Testis (tissue), 5 donors: ENCODE results near the gene MCL1. TPM values are rescaled to one million over a fixed set of nuclear protein-coding genes. Genes with fewer than 3 reads are reported as not detected.
"Not testable (repeated sequence)": the region's sequence is repeated elsewhere in the genome, so short reads cannot be mapped to it uniquely, and the experiment has no call there.

ENCODE experiments used
- DNase-seq: peaks from one replicate; pipeline ENCODE4 v3.0.0-alpha.2; 2019
- H3K27ac ChIP-seq, 2 donors: fragments of 200-600 bp; sonication (generic); one replicate each; pipeline ENCODE4 v1.5.1; 2019
- H3K27me3 ChIP-seq: fragments of 200-600 bp; sonication (generic); one replicate; pipeline ENCODE4 v1.5.1; 2019
- H3K36me3 ChIP-seq: fragments of 200-600 bp; sonication (generic); one replicate; pipeline ENCODE4 v1.5.1; 2017; ENCODE audit warnings: low read depth; ENCODE audit errors: missing control alignments
- H3K4me1 ChIP-seq: fragments of 200-600 bp; sonication (generic); one replicate; pipeline ENCODE4 v1.5.1; 2019
- H3K4me3 ChIP-seq, 2 donors: fragments of 200-600 bp; sonication (generic); one replicate each; pipeline ENCODE4 v1.5.1; 2017 to 2019
- H3K9me3 ChIP-seq: fragments of 200-600 bp; sonication (generic); one replicate; pipeline ENCODE4 v1.5.1; 2017
- POLR2A ChIP-seq: fragments of 450-650 bp; IDR thresholded peaks from one replicate; pipeline ENCODE4 v1.6.1; 2017; ENCODE audit warnings: antibody characterized with exemption, mild to moderate bottlenecking, moderate library complexity
- WGBS, 2 donors: methylation state at CpG; one replicate each; pipeline ENCODE4 v1.1.5; 2018; 5-methylcytosine and 5-hydroxymethylcytosine counted together
- intact Hi-C: fragments of 100-400 bp; cut with DNase I; formaldehyde crosslinking; loops from one replicate; pipeline ENCODE4 v1.15.1; 2023; ENCODE audit warnings: low total_unique reads
- long read RNA-seq, 2 donors: transcript quantifications; one replicate each; lab custom pipeline, GENCODE V29; 2026
- polyA plus RNA-seq: library from polyadenylated mRNA; stranded (reverse); fragments of 350-450 nt; fragmentation: Illumina TruSeq; extraction: RNeasy Lipid Tissue Mini Kit (QIAGEN cat#74804); gene quantifications from one replicate; pipeline ENCODE4 v1.2.3, GENCODE V29; 2014; ENCODE audit warnings: low read depth, low replicate concordance; ENCODE audit not compliant: insufficient read depth
- total RNA-seq, 2 donors: library from RNA; depleted of rRNA; stranded (reverse); fragments of >200 nt; gene quantifications; one replicate each; pipeline ENCODE4 v1.2.3, GENCODE V29; 2016
- TF ChIP-seq, protein P1 (sequence below), 3 experiments: fragments of 450-650 bp in 2 of 3; fragments of 200-600 bp in 1 of 3; sonication (generic) in 1 of 3; IDR thresholded peaks; one replicate each; pipeline ENCODE4 v1.5.1; 2016 to 2019; ENCODE audit warnings: antibody characterized with exemption in 3 of 3, mild to moderate bottlenecking in 2 of 3, moderate library complexity in 1 of 3

MCL1 gene
- 100 to 1,000 TPM in 1 of 2 donors, 10 to 100 TPM in 1; 94.1 to 111 TPM for total RNA-seq
- polyA plus RNA-seq: 112 TPM
- long read RNA-seq, donor 1, transcript MCL1-202 (3 exons, 3,932 nt): major isoform, 26 of 33 reads
- long read RNA-seq, donor 1, partial matches to known transcripts: 0 of 33 reads
- long read RNA-seq, donor 1, other reads (novel, unspliced or antisense): 0 of 33 reads
- long read RNA-seq, donor 2, transcript MCL1-202 (3 exons, 3,932 nt): major isoform, 20 of 23 reads
- long read RNA-seq, donor 2, partial matches to known transcripts: 0 of 23 reads
- long read RNA-seq, donor 2, other reads (novel, unspliced or antisense): 0 of 23 reads

GRCh38 chr1:150579110-150579944 lies at the start of gene MCL1:
TSS of gene MCL1 (minus strand) at chr1:150579610. CDS start at chr1:150579530, 80 bp downstream.
- 0% methylated on average over 6 to 93 of the region's 94 CpGs for WGBS, 2 donors
- intact Hi-C loops: no loop called here
- DNase-seq: peak; percentile 95
- Histone ChIP-seq H3K9me3 (no peaks in the 10 kb centered on the region), H3K4me3 (peak within 1 kb of the TSS; percentile 92 to 100), H3K36me3 (no peaks in the 10 kb centered on the region), H3K27me3 (no peaks in the 10 kb centered on the region), H3K27ac (peak within 1 kb of the TSS; percentile 100), H3K4me1 (peaks cover 25% of the 10 kb centered on the region)
- TF ChIP-seq POLR2A: peak; percentile 62
- TF ChIP-seq, protein P1, sequence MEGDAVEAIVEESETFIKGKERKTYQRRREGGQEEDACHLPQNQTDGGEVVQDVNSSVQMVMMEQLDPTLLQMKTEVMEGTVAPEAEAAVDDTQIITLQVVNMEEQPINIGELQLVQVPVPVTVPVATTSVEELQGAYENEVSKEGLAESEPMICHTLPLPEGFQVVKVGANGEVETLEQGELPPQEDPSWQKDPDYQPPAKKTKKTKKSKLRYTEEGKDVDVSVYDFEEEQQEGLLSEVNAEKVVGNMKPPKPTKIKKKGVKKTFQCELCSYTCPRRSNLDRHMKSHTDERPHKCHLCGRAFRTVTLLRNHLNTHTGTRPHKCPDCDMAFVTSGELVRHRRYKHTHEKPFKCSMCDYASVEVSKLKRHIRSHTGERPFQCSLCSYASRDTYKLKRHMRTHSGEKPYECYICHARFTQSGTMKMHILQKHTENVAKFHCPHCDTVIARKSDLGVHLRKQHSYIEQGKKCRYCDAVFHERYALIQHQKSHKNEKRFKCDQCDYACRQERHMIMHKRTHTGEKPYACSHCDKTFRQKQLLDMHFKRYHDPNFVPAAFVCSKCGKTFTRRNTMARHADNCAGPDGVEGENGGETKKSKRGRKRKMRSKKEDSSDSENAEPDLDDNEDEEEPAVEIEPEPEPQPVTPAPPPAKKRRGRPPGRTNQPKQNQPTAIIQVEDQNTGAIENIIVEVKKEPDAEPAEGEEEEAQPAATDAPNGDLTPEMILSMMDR (IDR thresholded peaks at IDR 0.05): peak in 1 of 3 experiments; percentile 26

DNA sequence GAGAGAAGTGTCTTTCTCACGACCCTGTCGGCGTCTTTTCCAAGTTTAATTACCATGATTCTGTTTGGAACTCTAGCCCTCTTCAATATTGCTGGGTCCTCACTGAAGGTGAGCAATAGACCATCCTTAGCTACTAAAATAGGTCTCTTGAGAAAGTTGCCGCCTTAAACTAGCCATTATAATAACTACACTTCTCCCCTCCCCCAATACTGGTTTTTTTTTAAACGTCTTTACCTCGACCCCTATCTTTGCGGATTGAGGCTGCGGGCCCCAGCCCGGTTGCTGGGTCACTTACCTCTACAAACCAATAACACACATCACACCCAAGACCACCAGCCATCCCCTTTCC lies 49.3 kb upstream of the MCL1 start:
- DNase-seq: no peak
- intact Hi-C loops: no loop called here
- H3K4me3 ChIP-seq: peak overlapping the region; percentile 82 to 89
- H3K4me1 ChIP-seq: peaks cover 17% of the 10 kb centered on the region
- TF ChIP-seq POLR2A: no peak
- TF ChIP-seq, protein P1 (IDR thresholded peaks at IDR 0.05): no peak
- peak overlapping the region; percentile 99 to 100 for H3K27ac ChIP-seq
- H3K36me3 ChIP-seq: no peaks in the 10 kb centered on the region
- WGBS, 2 donors: 1 to 3% methylated on average over 9 of the region's 9 CpGs
- no peaks in the 10 kb centered on the region for H3K9me3 ChIP-seq
- H3K27me3 ChIP-seq: no peaks in the 10 kb centered on the region

DNA sequence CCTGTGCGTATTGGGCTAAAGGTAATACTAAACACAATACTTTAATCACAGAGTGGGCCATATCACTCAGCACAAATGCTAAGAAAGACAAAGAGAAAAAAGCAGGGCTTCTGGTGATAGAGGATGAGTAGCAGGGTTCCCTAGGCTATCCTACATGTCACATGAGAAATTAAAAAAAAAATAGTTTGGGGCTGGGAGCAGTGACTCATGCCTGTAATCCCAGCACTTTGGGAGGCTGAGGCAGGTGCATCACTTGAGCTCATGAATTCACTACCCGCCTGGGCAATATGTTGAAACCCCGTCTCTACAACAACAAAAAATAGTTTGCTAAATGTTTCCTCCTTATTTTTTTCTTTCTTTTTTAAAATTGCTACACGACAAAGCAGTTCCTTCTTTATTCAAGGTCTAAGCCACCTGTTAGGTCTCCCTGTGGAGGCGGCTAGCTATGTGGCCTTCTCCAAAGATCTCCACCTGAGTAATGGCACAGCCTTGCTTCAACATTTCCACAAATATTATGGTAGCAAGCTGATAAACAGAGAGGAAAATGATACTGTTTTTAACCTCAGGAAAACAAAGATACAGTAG lies 48.5 kb upstream of the MCL1 start:
- no peaks in the 10 kb centered on the region for H3K27me3 ChIP-seq
- TF ChIP-seq, protein P1 (IDR thresholded peaks at IDR 0.05): no peak
- TF ChIP-seq POLR2A: no peak
- H3K9me3 ChIP-seq: no peaks in the 10 kb centered on the region
- no peak overlapping the region for H3K4me3 ChIP-seq
- peaks cover 17% of the 10 kb centered on the region for H3K4me1 ChIP-seq
- 76 to 82% methylated on average over 5 of the region's 5 CpGs for WGBS, 2 donors
- intact Hi-C loops: no loop called here
- peak overlapping the region; percentile 99 to 100 for H3K27ac ChIP-seq
- DNase-seq: no peak
- H3K36me3 ChIP-seq: no peaks in the 10 kb centered on the region

DNA sequence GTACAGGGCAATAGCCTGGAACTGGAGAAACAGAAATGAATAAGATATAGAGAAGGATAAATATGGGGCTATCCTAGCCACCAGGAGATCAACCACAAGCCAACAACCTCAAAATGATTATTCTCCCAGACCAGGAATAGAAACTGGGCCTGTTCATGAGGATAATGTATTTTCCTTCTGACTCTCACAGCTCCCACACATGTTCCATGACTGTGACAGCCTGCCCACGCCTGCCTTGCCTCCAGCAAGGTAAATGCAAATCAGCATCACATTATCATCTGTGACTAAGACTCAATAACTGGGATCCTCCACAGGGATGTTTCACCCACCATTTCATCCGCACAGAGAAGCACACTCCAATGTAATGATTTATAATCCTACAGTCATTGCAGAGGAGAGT lies 46.7 kb upstream of the MCL1 start:
- no peaks in the 10 kb centered on the region for H3K36me3 ChIP-seq
- WGBS, 2 donors: 84 to 93% methylated on average over 2 of the region's 2 CpGs
- H3K4me1 ChIP-seq: peaks cover 27% of the 10 kb centered on the region
- no peak for DNase-seq
- no peak overlapping the region for H3K4me3 ChIP-seq
- H3K27me3 ChIP-seq: no peaks in the 10 kb centered on the region
- H3K9me3 ChIP-seq: no peaks in the 10 kb centered on the region
- intact Hi-C loops: no loop called here
- H3K27ac ChIP-seq: no peak overlapping the region
- no peak for TF ChIP-seq POLR2A
- TF ChIP-seq, protein P1 (IDR thresholded peaks at IDR 0.05): no peak

DNA sequence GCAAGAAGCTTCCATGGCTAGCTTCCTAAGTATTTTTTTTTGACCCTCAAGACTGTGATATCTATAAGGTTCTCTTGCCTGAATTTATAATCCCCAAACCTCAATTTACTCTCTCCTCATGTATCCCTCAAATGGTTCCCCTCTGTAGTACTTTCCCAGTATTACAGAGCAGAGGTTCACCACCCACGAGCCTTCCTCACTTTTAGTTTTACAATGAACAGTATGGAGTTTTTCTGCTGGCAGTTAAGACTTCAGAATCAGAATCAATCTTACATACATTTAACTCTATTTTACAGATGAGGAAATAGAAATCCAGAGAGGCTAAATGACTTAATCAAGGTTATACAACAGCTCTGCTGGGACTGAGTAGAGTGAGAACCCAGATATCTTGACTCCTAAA lies 45.1 kb upstream of the MCL1 start:
- 78 to 86% methylated on average over 1 of the region's 1 CpG for WGBS, 2 donors
- H3K9me3 ChIP-seq, H3K4me3 ChIP-seq, H3K36me3 ChIP-seq, DNase-seq, H3K27me3 ChIP-seq: not testable (repeated sequence)
- H3K27ac ChIP-seq: peak overlapping the region in 1 of 2 donors; percentile 19
- H3K4me1 ChIP-seq: peaks cover 35% of the 10 kb centered on the region
- intact Hi-C loops: loop anchor here (5.0 kb wide), 1 partner anchor 62 kb away; no protein-coding TSS in a partner anchor

GRCh38 chr1:150624134-150624533 lies 44.7 kb upstream of the MCL1 start:
- not testable (repeated sequence) for H3K27me3 ChIP-seq, H3K9me3 ChIP-seq, DNase-seq, H3K36me3 ChIP-seq, H3K4me3 ChIP-seq
- Histone ChIP-seq H3K4me1 (peaks cover 37% of the 10 kb centered on the region), H3K27ac (peak overlapping the region in 1 of 2 donors; percentile 19)
- 96 to 100% methylated on average over 1 of the region's 1 CpG for WGBS, 2 donors
- intact Hi-C loops: loop anchor here (5.0 kb wide), 1 partner anchor 62 kb away; no protein-coding TSS in a partner anchor
